ENCODE data around the gene FOXD4L1. TPM values are rescaled to one million over a fixed set of nuclear protein-coding genes. Genes with fewer than 3 reads are reported as not detected.
"Not testable (repeated sequence)": the region's sequence is repeated elsewhere in the genome, so short reads cannot be mapped to it uniquely, and the experiment has no call there.

FOXD4L1 gene
- total RNA-seq = 0.27 TPM

GRCh38 chr2:113498365-113498764, at the start of gene FOXD4L1:
Gene FOXD4L1, plus strand, starts transcription at chr2:113498665. Its CDS starts 592 bp downstream, at chr2:113499257.
- not testable (repeated sequence) for DNase-seq (ENCODE audit: low read depth in 2 of 3, low spot score in 2 of 3)

GRCh38 chr2:113465770-113466169, 32.7 kb upstream of the FOXD4L1 start:
- DNase-seq (ENCODE audit: low read depth in 2 of 3, low spot score in 2 of 3) = not testable (repeated sequence)

DNA sequence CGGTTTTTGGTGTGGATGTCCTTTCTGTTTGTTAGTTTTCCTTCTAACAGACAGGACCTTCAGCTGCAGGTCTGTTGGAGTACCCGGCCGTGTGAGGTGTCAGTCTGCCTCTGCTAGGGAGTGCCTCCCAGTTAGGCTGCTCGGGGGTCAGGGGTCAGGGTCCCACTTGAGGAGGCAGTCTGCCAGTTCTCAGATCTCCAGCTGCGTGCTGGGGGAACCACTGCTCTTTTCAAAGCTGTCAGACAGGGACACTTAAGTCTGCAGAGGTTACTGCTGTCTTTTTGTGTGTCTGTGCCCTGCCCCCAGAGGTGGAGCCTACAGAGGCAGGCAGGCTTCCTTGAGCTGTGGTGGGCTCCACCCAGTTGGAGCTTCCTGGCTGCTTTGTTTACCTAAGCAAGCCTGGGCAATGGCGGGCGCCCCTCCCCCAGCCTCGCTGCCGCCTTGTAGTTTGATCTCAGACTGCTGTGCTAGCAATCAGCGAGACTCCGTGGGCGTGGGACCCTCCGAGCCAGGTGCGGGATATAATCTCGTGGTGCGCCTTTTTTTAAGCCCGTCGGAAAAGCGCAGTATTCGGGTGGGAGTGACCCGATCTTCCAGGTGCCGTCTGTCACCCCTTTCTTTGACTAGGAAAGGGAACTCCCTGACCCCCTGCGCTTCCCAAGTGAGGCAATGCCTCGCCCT, 21.6 kb upstream of the FOXD4L1 start:
- not testable (repeated sequence) for DNase-seq (ENCODE audit: low read depth in 2 of 3, low spot score in 2 of 3)

- DNase-seq (ENCODE audit: low read depth in 2 of 3, low spot score in 2 of 3) = not testable (repeated sequence)
Measured at GRCh38 chr2:113496527-113496926, 1.9 kb upstream of the FOXD4L1 start.

DNA sequence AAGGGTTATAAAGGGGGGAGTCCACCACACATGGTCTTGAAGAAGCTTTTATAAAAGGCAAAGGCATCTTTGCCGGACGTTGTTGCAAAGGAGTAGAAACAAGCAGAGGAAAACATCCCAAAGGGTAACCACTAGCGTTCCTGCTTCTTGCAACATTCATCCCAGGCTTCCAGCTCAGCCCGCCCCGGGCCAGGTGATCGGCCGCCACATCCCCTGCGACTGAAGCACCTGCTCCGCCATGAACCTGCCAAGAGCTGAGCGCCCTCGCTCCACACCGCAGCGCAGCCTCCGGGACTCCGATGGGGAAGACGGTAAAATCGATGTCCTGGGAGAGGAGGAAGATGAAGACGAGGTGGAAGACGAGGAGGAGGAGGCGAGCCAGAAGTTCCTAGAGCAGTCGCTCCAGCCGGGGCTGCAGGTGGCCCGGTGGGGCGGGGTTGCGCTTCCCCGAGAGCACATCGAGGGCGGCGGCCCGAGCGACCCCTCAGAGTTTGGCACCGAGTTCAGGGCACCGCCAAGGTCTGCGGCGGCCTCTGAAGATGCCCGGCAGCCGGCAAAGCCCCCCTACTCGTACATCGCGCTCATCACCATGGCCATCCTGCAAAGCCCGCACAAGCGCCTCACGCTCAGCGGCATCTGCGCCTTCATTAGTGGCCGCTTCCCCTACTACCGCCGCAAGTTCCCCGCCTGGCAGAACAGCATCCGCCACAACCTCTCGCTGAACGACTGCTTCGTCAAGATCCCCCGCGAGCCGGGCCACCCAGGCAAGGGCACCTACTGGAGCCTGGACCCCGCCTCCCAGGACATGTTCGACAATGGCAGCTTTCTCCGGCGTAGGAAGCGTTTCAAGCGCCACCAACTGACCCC, 787 bp downstream of the FOXD4L1 start:
- not testable (repeated sequence) for DNase-seq (ENCODE audit: low read depth in 2 of 3, low spot score in 2 of 3)

DNA sequence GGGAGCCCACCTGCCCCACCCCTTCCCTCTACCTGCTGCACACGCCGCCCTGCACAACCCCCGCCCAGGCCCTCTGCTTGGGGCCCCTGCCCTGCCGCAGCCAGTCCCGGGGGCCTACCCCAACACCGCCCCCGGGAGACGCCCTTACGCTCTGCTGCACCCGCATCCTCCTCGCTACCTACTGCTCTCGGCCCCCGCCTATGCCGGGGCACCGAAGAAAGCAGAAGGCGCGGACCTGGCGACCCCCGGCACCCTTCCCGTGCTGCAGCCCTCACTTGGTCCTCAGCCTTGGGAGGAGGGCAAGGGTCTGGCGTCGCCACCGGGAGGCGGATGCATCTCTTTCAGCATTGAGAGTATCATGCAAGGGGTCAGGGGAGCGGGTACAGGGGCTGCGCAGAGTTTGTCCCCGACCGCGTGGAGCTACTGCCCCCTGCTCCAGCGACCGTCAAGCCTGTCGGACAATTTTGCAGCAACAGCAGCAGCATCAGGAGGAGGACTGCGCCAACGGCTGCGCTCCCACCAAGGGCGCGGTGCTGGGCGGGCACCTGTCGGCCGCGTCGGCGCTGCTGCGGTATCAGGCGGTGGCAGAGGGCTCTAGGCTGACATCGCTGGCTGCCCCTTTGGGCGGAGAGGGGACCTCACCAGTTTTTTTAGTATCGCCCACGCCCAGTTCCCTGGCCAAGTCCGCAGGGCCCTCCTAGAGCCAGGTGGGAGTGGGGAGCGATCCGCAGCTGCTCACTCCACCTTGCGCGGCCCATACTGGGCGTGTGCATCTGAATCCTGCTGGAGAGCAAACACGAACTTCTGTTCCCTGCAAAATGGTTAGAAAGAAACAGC, 1.6 kb downstream of the FOXD4L1 start:
- not testable (repeated sequence) for DNase-seq (ENCODE audit: low read depth in 2 of 3, low spot score in 2 of 3)

DNA sequence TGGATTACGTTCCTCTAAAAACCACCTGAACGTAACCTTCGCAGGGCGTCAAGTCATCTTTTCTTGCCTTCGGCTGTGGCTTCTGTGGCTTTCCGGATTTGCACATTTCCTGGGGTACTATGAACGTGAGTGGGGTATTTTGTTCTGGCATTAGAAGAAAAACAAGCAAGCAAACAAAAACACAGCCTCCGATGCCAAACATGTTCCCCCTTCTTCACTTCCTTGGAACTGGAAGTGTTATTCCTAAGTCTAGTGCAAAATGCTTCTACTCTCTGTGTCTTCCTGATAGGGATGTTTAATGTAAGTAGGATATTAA, 2.2 kb downstream of the FOXD4L1 start:
- DNase-seq (ENCODE audit: low read depth in 2 of 3, low spot score in 2 of 3) = peak in 1 of 3 donors; percentile 60

- DNase-seq (ENCODE audit: low read depth in 2 of 3, low spot score in 2 of 3) = peak in 1 of 3 donors; percentile 18
Measured at GRCh38 chr2:113502216-113503093, 4.0 kb downstream of the FOXD4L1 start.

GRCh38 chr2:113503094-113504042, 4.9 kb downstream of the FOXD4L1 start:
- peak in 2 of 3 donors; percentile 38 to 40 for DNase-seq (ENCODE audit: low read depth in 2 of 3, low spot score in 2 of 3)

- DNase-seq (ENCODE audit: low read depth in 2 of 3, low spot score in 2 of 3) = peak in 2 of 3 donors; percentile 22 to 36
Measured at GRCh38 chr2:113504081-113504480, 5.6 kb downstream of the FOXD4L1 start.

DNA sequence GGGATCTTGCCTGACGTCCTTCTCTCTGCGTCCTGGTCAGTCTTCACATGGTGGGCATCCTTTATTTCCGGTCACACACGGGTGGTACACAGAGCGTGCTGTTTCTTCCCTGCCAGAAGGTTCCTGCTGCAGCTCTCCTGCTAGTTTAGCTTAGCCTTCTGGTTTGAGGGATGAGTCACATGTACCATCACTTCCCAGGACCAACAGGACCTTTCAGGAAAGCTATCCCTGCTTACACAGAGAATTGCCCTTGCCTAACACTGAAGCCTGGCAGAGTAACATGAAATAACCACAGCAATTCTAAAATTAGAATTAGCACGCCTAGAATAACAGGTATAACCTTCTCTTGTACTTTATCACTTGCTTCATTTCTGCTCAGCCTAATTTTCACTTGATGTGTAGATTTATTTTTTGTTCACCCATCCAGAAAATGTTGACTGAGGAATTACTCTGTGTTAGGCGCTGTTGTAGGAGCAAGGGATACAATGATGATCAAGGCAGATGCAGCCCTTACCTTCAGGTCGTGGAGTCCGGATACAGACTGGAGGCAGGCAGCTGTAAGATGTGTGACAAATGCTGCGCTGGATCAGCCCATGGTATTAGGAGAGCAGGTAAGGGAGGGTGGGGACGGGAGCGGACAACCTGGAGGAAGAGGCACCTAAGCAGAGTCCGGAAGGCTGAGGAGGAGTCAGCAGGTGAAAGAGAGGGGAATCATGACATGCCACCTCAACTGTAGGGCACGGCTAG, 9.1 kb downstream of the FOXD4L1 start:
- DNase-seq (ENCODE audit: low read depth in 2 of 3, low spot score in 2 of 3) = not testable (repeated sequence)

- not testable (repeated sequence) for DNase-seq (ENCODE audit: low read depth in 2 of 3, low spot score in 2 of 3)
Measured at GRCh38 chr2:113508187-113508586, 9.7 kb downstream of the FOXD4L1 start.

- DNase-seq (ENCODE audit: low read depth in 2 of 3, low spot score in 2 of 3) = not testable (repeated sequence)
Measured at GRCh38 chr2:113510913-113511312, 12.4 kb downstream of the FOXD4L1 start.

- not testable (repeated sequence) for DNase-seq (ENCODE audit: low read depth in 2 of 3, low spot score in 2 of 3)
Measured at GRCh38 chr2:113511859-113512258, 13.4 kb downstream of the FOXD4L1 start.

DNA sequence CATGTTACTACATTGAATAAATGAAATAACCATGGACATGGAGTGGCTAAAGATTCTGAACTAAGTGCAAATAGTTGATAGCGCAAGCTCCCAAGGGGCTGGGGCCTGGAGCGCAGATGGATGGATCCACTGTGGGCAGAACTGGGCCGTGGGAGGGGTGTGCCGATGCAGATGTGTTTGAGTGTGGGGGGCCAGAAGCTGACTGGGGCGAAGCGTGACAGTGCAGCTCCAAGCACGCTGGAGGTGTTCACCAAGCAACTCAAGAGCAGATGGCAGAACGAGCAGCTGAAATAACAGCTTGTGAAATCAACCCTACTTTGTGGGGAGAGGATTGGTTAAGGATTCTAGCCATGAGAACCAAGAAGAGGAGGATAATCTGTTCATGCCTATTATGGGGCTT, 17.0 kb downstream of the FOXD4L1 start:
- DNase-seq (ENCODE audit: low read depth in 2 of 3, low spot score in 2 of 3) = not testable (repeated sequence)

- DNase-seq (ENCODE audit: low read depth in 2 of 3, low spot score in 2 of 3) = not testable (repeated sequence)
Measured at GRCh38 chr2:113515995-113516394, 17.5 kb downstream of the FOXD4L1 start.

GRCh38 chr2:113517025-113517424, 18.6 kb downstream of the FOXD4L1 start:
- DNase-seq (ENCODE audit: low read depth in 2 of 3, low spot score in 2 of 3) = not testable (repeated sequence)

DNA sequence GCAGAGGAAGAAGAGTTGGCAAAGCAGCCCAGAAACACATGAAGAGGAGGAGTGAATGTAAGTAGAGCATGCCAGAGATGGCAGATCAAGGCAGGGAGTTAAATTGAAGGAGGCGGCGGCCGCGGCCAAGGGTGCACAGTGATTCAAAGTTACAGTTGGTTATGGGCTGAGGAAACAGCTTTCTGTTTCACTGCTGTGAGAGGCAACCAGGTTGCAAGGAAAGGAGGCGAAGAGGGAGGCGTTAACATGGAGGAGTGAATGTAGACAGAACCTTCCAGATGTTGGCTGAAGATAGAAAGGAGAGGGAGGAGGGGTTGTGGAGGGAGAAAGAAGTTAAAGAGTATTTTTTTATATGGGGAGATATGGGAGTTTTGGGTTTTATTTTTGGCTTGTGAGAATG, 22.4 kb downstream of the FOXD4L1 start:
- DNase-seq (ENCODE audit: low read depth in 2 of 3, low spot score in 2 of 3) = peak in 1 of 3 donors; percentile 55

Data from hematopoietic multipotent progenitor cell (in vitro differentiated cells).